ENCODE data around the gene PYHIN1.
A peak's percentile ranks its signal among the peaks of the same experiment; 100 is the strongest.

Gene PYHIN1

GRCh38 chr1:158976219-158976618 lies 44.9 kb downstream of the PYHIN1 start:
- Histone ChIP-seq H2AFZ (ENCODE audit: low read length, unreplicated experiment) (no peak overlapping the region), H3K4me3 (ENCODE audit: low read depth, low read length) (no peak overlapping the region), H3K27ac (ENCODE audit: low read depth, low read length) (no peak overlapping the region), H3K27me3 (ENCODE audit: insufficient read depth, low read length) (peaks cover 23% of the 10 kb centered on the region), H3K4me1 (ENCODE audit: control insufficient read depth, insufficient read depth, low read length, unreplicated experiment) (no peaks in the 10 kb centered on the region), H3K36me3 (ENCODE audit: insufficient read depth, low read length) (no peaks in the 10 kb centered on the region), H3K79me2 (ENCODE audit: control insufficient read depth, insufficient read depth, low read length, unreplicated experiment) (no peaks in the 10 kb centered on the region)

GRCh38 chr1:158978730-158979129 lies 47.4 kb downstream of the PYHIN1 start:
- H3K36me3 ChIP-seq (ENCODE audit: insufficient read depth, low read length), result no peaks in the 10 kb centered on the region
- H3K27me3 ChIP-seq (ENCODE audit: insufficient read depth, low read length), result peaks cover 23% of the 10 kb centered on the region
- H3K4me3 ChIP-seq (ENCODE audit: low read depth, low read length), result no peak overlapping the region
- no peak overlapping the region for H3K27ac ChIP-seq (ENCODE audit: low read depth, low read length)
- no peaks in the 10 kb centered on the region for H3K4me1 ChIP-seq (ENCODE audit: control insufficient read depth, insufficient read depth, low read length, unreplicated experiment)
- no peaks in the 10 kb centered on the region for H3K79me2 ChIP-seq (ENCODE audit: control insufficient read depth, insufficient read depth, low read length, unreplicated experiment)
- H2AFZ ChIP-seq (ENCODE audit: low read length, unreplicated experiment), result no peak overlapping the region

- H3K79me2 ChIP-seq (ENCODE audit: control insufficient read depth, insufficient read depth, low read length, unreplicated experiment), result no peaks in the 10 kb centered on the region
- no peak overlapping the region for H2AFZ ChIP-seq (ENCODE audit: low read length, unreplicated experiment)
- no peaks in the 10 kb centered on the region for H3K4me1 ChIP-seq (ENCODE audit: control insufficient read depth, insufficient read depth, low read length, unreplicated experiment)
- H3K4me3 ChIP-seq (ENCODE audit: low read depth, low read length), result no peak overlapping the region
- no peaks in the 10 kb centered on the region for H3K36me3 ChIP-seq (ENCODE audit: insufficient read depth, low read length)
- H3K27ac ChIP-seq (ENCODE audit: low read depth, low read length), result no peak overlapping the region
- peaks cover 23% of the 10 kb centered on the region for H3K27me3 ChIP-seq (ENCODE audit: insufficient read depth, low read length)
Observed at GRCh38 chr1:158979229-158979628, 47.9 kb downstream of the PYHIN1 start.

- no peaks in the 10 kb centered on the region for H3K79me2 ChIP-seq (ENCODE audit: control insufficient read depth, insufficient read depth, low read length, unreplicated experiment)
- no peak overlapping the region for H2AFZ ChIP-seq (ENCODE audit: low read length, unreplicated experiment)
- H3K27ac ChIP-seq (ENCODE audit: low read depth, low read length), result no peak overlapping the region
- H3K27me3 ChIP-seq (ENCODE audit: insufficient read depth, low read length), result peaks cover 27% of the 10 kb centered on the region
- no peaks in the 10 kb centered on the region for H3K36me3 ChIP-seq (ENCODE audit: insufficient read depth, low read length)
- H3K4me3 ChIP-seq (ENCODE audit: low read depth, low read length), result no peak overlapping the region
- H3K4me1 ChIP-seq (ENCODE audit: control insufficient read depth, insufficient read depth, low read length, unreplicated experiment), result no peaks in the 10 kb centered on the region
Observed at GRCh38 chr1:158983235-158983634, 51.9 kb downstream of the PYHIN1 start.

GRCh38 chr1:158984386-158984785 lies 53.0 kb downstream of the PYHIN1 start:
- Histone ChIP-seq H3K79me2 (ENCODE audit: control insufficient read depth, insufficient read depth, low read length, unreplicated experiment) (no peaks in the 10 kb centered on the region), H3K4me1 (ENCODE audit: control insufficient read depth, insufficient read depth, low read length, unreplicated experiment) (no peaks in the 10 kb centered on the region), H3K27me3 (ENCODE audit: insufficient read depth, low read length) (peaks cover 29% of the 10 kb centered on the region), H3K4me3 (ENCODE audit: low read depth, low read length) (no peak overlapping the region), H3K36me3 (ENCODE audit: insufficient read depth, low read length) (no peaks in the 10 kb centered on the region), H2AFZ (ENCODE audit: low read length, unreplicated experiment) (no peak overlapping the region), H3K27ac (ENCODE audit: low read depth, low read length) (no peak overlapping the region)

GRCh38 chr1:158989424-158989823 lies 58.1 kb downstream of the PYHIN1 start:
- Histone ChIP-seq H3K4me3 (ENCODE audit: low read depth, low read length) (no peak overlapping the region), H3K27ac (ENCODE audit: low read depth, low read length) (no peak overlapping the region), H3K27me3 (ENCODE audit: insufficient read depth, low read length) (peaks cover 33% of the 10 kb centered on the region; the same call in 1 of the 2 replicates), H3K36me3 (ENCODE audit: insufficient read depth, low read length) (no peaks in the 10 kb centered on the region), H2AFZ (ENCODE audit: low read length, unreplicated experiment) (no peak overlapping the region), H3K4me1 (ENCODE audit: control insufficient read depth, insufficient read depth, low read length, unreplicated experiment) (no peaks in the 10 kb centered on the region), H3K79me2 (ENCODE audit: control insufficient read depth, insufficient read depth, low read length, unreplicated experiment) (no peaks in the 10 kb centered on the region)

- Histone ChIP-seq H3K4me1 (ENCODE audit: control insufficient read depth, insufficient read depth, low read length, unreplicated experiment) (no peaks in the 10 kb centered on the region), H3K4me3 (ENCODE audit: low read depth, low read length) (no peak overlapping the region), H3K79me2 (ENCODE audit: control insufficient read depth, insufficient read depth, low read length, unreplicated experiment) (no peaks in the 10 kb centered on the region), H3K36me3 (ENCODE audit: insufficient read depth, low read length) (no peaks in the 10 kb centered on the region), H3K27ac (ENCODE audit: low read depth, low read length) (no peak overlapping the region), H3K27me3 (ENCODE audit: insufficient read depth, low read length) (peaks cover 27% of the 10 kb centered on the region; the same call in 1 of the 2 replicates), H2AFZ (ENCODE audit: low read length, unreplicated experiment) (no peak overlapping the region)
Observed at GRCh38 chr1:158992787-158993312, 61.5 kb downstream of the PYHIN1 start.

GRCh38 chr1:158996998-158997397 lies 65.6 kb downstream of the PYHIN1 start:
- Histone ChIP-seq H3K27ac (ENCODE audit: low read depth, low read length) (no peak overlapping the region), H2AFZ (ENCODE audit: low read length, unreplicated experiment) (no peak overlapping the region), H3K79me2 (ENCODE audit: control insufficient read depth, insufficient read depth, low read length, unreplicated experiment) (no peaks in the 10 kb centered on the region), H3K27me3 (ENCODE audit: insufficient read depth, low read length) (peaks cover 13% of the 10 kb centered on the region; the same call in 1 of the 2 replicates), H3K36me3 (ENCODE audit: insufficient read depth, low read length) (no peaks in the 10 kb centered on the region), H3K4me1 (ENCODE audit: control insufficient read depth, insufficient read depth, low read length, unreplicated experiment) (peaks cover 5% of the 10 kb centered on the region), H3K4me3 (ENCODE audit: low read depth, low read length) (no peak overlapping the region)

- Histone ChIP-seq H3K36me3 (ENCODE audit: insufficient read depth, low read length) (no peaks in the 10 kb centered on the region), H3K79me2 (ENCODE audit: control insufficient read depth, insufficient read depth, low read length, unreplicated experiment) (no peaks in the 10 kb centered on the region), H3K27ac (ENCODE audit: low read depth, low read length) (no peak overlapping the region), H3K27me3 (ENCODE audit: insufficient read depth, low read length) (peaks cover 7% of the 10 kb centered on the region; the same call in 1 of the 2 replicates), H2AFZ (ENCODE audit: low read length, unreplicated experiment) (peak overlapping the region; percentile 100), H3K4me1 (ENCODE audit: control insufficient read depth, insufficient read depth, low read length, unreplicated experiment) (peaks cover 5% of the 10 kb centered on the region), H3K4me3 (ENCODE audit: low read depth, low read length) (peak overlapping the region; percentile 89)
Observed at GRCh38 chr1:158998037-158998780, 66.9 kb downstream of the PYHIN1 start.

- no peaks in the 10 kb centered on the region for H3K79me2 ChIP-seq (ENCODE audit: control insufficient read depth, insufficient read depth, low read length, unreplicated experiment)
- H3K4me1 ChIP-seq (ENCODE audit: control insufficient read depth, insufficient read depth, low read length, unreplicated experiment), result peaks cover 5% of the 10 kb centered on the region
- H3K27me3 ChIP-seq (ENCODE audit: insufficient read depth, low read length), result peaks cover 7% of the 10 kb centered on the region; the same call in 1 of the 2 replicates
- peak overlapping the region; percentile 81 for H3K27ac ChIP-seq (ENCODE audit: low read depth, low read length)
- no peaks in the 10 kb centered on the region for H3K36me3 ChIP-seq (ENCODE audit: insufficient read depth, low read length)
- peak overlapping the region; percentile 100 for H2AFZ ChIP-seq (ENCODE audit: low read length, unreplicated experiment)
- peak overlapping the region; percentile 89 for H3K4me3 ChIP-seq (ENCODE audit: low read depth, low read length)
Observed at GRCh38 chr1:158998781-158999161, 67.4 kb downstream of the PYHIN1 start.
